SK-N-SH (cell line): ENCODE results near the gene KANK3.

ENCODE experiments used
- EP300 ChIP-seq, 2 experiments: IDR thresholded peaks; 2 replicates each; pipeline versions ENCODE4 v1.4.0 to v1.6.1; 2012; ENCODE audit warnings: borderline replicate concordance in 1 of 2, low read depth in 1 of 2, low read length in 1 of 2
- GABPA ChIP-seq: IDR thresholded peaks from 2 replicates; pipeline ENCODE4 v1.4.0; 2012; ENCODE audit warnings: low read depth, mild to moderate bottlenecking
- REST ChIP-seq: IDR thresholded peaks from 2 replicates; pipeline ENCODE4 v1.6.1; 2012; ENCODE audit warnings: mild to moderate bottlenecking, low read depth, low read length, moderate library complexity
- YY1 ChIP-seq: IDR thresholded peaks from 2 replicates; pipeline ENCODE4 v1.4.0; 2012; ENCODE audit warnings: low read depth, mild to moderate bottlenecking

DNA sequence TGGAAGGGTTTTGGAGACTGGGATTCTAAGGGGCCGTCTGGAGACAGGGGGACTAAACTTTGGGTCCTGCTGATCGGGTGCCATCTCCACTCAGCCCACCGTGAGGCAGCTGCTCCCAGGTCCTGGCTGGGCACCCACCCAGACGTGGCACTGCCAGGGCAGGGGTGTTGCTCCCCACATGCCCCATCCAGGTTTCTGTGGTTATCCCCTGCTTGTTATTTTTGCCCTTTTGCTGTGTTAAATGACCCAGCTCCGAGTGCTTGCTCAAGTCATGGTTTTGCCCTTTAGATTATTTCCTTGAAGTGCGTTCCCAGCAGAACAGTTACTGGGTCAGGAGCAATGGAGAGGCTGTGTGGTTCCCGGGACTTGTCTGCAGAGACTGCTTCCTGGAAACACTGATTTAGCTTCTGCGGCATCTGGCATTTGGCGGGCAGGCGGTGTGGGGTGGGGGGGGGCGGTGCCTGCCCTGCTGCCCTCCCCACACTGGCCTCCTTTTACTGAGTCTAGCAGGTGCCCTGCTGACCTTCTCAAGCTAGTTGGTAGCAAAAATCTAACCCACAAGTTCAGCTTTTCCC is 49.0 kb upstream of the KANK3 start:
- TF ChIP-seq GABPA (no peak), EP300 (IDR thresholded peaks at IDR 0.05; ENCODE audit: borderline replicate concordance in 1 of 2, low read depth in 1 of 2, low read length in 1 of 2) (no peak), REST (no peak), YY1 (no peak)
